ENCODE results near the gene KDM4B. TPM values are rescaled to one million over a fixed set of nuclear protein-coding genes. Genes with fewer than 3 reads are reported as not detected.

The KDM4B gene
- total and polyA plus RNA-seq, 2 of the 8 experiments (the other 6 are each of a cell fraction or from before 2014, with no cell fraction given) = 12.0 to 31.9 TPM

DNA sequence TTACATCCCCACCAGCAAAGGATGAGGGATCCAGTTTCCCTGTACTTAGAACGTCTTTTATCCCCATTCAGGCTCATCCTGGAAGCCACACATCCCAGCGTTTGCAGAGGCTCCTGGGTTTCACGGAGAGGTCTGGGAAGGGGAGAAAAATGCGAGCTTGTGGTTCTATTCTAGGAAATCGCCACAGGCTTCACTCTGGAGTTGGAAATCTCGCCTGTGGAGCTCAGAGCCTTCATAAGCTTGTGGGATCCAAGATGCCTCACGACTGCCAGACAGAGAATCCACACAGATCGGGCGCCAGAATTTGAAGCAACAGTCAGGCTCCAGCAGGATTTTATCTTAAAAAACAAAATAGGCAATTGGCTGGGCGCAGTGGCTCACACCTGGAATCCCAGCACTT is 213.8 kb downstream of the KDM4B start:
- TF ChIP-seq NANOG (IDR thresholded peaks at IDR 0.05; ENCODE audit: insufficient read depth, low read depth, low read length, poor library complexity, severe bottlenecking) (no peak), BRCA1 (IDR thresholded peaks at IDR 0.05; ENCODE audit: low read depth, low read length) (no peak), GTF2F1 (IDR thresholded peaks at IDR 0.05; ENCODE audit: borderline replicate concordance, low read depth, low read length) (no peak), NRF1 (IDR thresholded peaks at IDR 0.05; ENCODE audit: low read depth, low read length) (no peak), SIRT6 (IDR thresholded peaks at IDR 0.05; ENCODE audit: low read length) (no peak), SIN3A (conservative IDR thresholded peaks at IDR 0.05 in 1 of 2, IDR thresholded peaks at IDR 0.05 in 1 of 2; ENCODE audit: low read depth in 1 of 2, low read length in 2 of 2) (no peak), ZNF274 (IDR thresholded peaks at IDR 0.05; ENCODE audit: borderline replicate concordance, extremely low read depth, low read length) (no peak), POLR2A (IDR thresholded peaks at IDR 0.05; ENCODE audit: control extremely low read depth in 1 of 2, low read depth in 2 of 2, low read length in 2 of 2) (no peak)
- TF ChIP-seq, protein P1, sequence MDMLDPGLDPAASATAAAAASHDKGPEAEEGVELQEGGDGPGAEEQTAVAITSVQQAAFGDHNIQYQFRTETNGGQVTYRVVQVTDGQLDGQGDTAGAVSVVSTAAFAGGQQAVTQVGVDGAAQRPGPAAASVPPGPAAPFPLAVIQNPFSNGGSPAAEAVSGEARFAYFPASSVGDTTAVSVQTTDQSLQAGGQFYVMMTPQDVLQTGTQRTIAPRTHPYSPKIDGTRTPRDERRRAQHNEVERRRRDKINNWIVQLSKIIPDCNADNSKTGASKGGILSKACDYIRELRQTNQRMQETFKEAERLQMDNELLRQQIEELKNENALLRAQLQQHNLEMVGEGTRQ (IDR thresholded peaks at IDR 0.05; ENCODE audit: low read length) = no peak
- H2BK20ac ChIP-seq (ENCODE audit: low read length) = no peak overlapping the region
- no peak overlapping the region for H3K9ac ChIP-seq (replicated peaks in 1 of 4; ENCODE audit: extremely low read depth in 1 of 4, low read depth in 3 of 4, low read length in 3 of 4)
- no peak overlapping the region for H4K8ac ChIP-seq (ENCODE audit: extremely low read depth, insufficient read depth, low read length)
- no peak overlapping the region for H3K18ac ChIP-seq (ENCODE audit: extremely low read depth, low read length)
- no peaks in the 10 kb centered on the region for H3K79me2 ChIP-seq (ENCODE audit: control insufficient read depth in 1 of 2, insufficient read depth in 2 of 2, low read length in 2 of 2)
- no peaks in the 10 kb centered on the region for H3K79me1 ChIP-seq (ENCODE audit: low read depth, low read length)
- H3K9me3 ChIP-seq (ENCODE audit: insufficient read depth in 2 of 2, low read depth in 1 of 2, low read length in 1 of 2) = no peaks in the 10 kb centered on the region; a peak in 1 of 4 replicates
- no peak overlapping the region for H2AK5ac ChIP-seq (ENCODE audit: low read depth, low read length)
- no peak for DNase-seq (ENCODE audit: low read depth in 1 of 2, low spot score in 2 of 2)
- FAIRE-seq = no peak
- no peak overlapping the region for H2BK5ac ChIP-seq (ENCODE audit: low read depth, low read length)
- no peak overlapping the region for H2AFZ ChIP-seq (ENCODE audit: low read length)
- H3K36me3 ChIP-seq (ENCODE audit: control insufficient read depth in 2 of 4, insufficient read depth in 4 of 4, low read length in 3 of 4) = no peaks in the 10 kb centered on the region
- no peak overlapping the region for H2BK120ac ChIP-seq (replicated peaks; ENCODE audit: low read depth, low read length)
- POLR2A ChIA-PET (ENCODE audit: partially characterized antibody) = interaction anchor here (0.9 kb wide), 1 partner anchor 10 kb away, joined by 3 read pairs; no protein-coding TSS in a partner anchor
- no peak overlapping the region for H2BK15ac ChIP-seq (ENCODE audit: low read length)
- H3K14ac ChIP-seq (ENCODE audit: insufficient read length) = no peak overlapping the region
- H3K23ac ChIP-seq (ENCODE audit: insufficient read length) = no peak overlapping the region
- no peaks in the 10 kb centered on the region for H3K27me3 ChIP-seq (replicated peaks in 1 of 4; ENCODE audit: control insufficient read depth in 3 of 4, extremely low read depth in 1 of 4, insufficient read depth in 3 of 4, low read length in 3 of 4)
- H3K4me3 ChIP-seq (ENCODE audit: extremely low read depth in 1 of 4, insufficient read depth in 2 of 4, low read depth in 3 of 4, low read length in 4 of 4) = no peak overlapping the region
- no peak overlapping the region for H3K56ac ChIP-seq (replicated peaks; ENCODE audit: insufficient read length, low read depth, low read length)
- no peak overlapping the region for H3K4me2 ChIP-seq (ENCODE audit: insufficient read depth in 1 of 2, low read depth in 2 of 2, low read length in 2 of 2)
- H3K23me2 ChIP-seq (ENCODE audit: low read depth, low read length) = peaks cover 4% of the 10 kb centered on the region; the same call in 1 of the 2 replicates
- H4K91ac ChIP-seq (replicated peaks; ENCODE audit: insufficient read length, low read length) = no peak overlapping the region
- H3K4me1 ChIP-seq (replicated peaks in 1 of 4; ENCODE audit: control insufficient read depth in 3 of 4, insufficient read depth in 4 of 4, low read length in 3 of 4) = no peaks in the 10 kb centered on the region; a peak in 1 of 7 replicates
- CTCF ChIA-PET (ENCODE audit: partially characterized antibody) = interaction anchor here (2.4 kb wide), 1 partner anchor 11 kb away, joined by 20 read pairs; no protein-coding TSS in a partner anchor
- no peak overlapping the region for H2BK12ac ChIP-seq (ENCODE audit: low read depth, low read length)
- H4K5ac ChIP-seq (ENCODE audit: insufficient read length, low read depth, low read length) = no peak overlapping the region
- H3K4ac ChIP-seq (replicated peaks; ENCODE audit: insufficient read length, low read depth, low read length) = no peak overlapping the region
- WGBS, 2 experiments (ENCODE audit: extremely low coverage in 1 of 2, insufficient coverage in 1 of 2, insufficient read length in 1 of 2, insufficient replicate concordance in 2 of 2, low coverage in 1 of 2, low lambda C conversion rate in 2 of 2, missing lambda C conversion rate in 1 of 2) = 84% methylated on average over 10 of the region's 10 CpGs; no CpG with 5 or more reads in 1 of the 2 experiments
- peaks cover 0 to 1% of the 10 kb centered on the region in 2 experiments for H4K20me1 ChIP-seq (replicated peaks in 1 of 2; ENCODE audit: control insufficient read depth in 1 of 2, insufficient read depth in 2 of 2, low read length in 2 of 2)
- no peak overlapping the region for H3K27ac ChIP-seq (ENCODE audit: low read depth, low read length)
